ENCODE measurements around the gene ACOT4.

DNA sequence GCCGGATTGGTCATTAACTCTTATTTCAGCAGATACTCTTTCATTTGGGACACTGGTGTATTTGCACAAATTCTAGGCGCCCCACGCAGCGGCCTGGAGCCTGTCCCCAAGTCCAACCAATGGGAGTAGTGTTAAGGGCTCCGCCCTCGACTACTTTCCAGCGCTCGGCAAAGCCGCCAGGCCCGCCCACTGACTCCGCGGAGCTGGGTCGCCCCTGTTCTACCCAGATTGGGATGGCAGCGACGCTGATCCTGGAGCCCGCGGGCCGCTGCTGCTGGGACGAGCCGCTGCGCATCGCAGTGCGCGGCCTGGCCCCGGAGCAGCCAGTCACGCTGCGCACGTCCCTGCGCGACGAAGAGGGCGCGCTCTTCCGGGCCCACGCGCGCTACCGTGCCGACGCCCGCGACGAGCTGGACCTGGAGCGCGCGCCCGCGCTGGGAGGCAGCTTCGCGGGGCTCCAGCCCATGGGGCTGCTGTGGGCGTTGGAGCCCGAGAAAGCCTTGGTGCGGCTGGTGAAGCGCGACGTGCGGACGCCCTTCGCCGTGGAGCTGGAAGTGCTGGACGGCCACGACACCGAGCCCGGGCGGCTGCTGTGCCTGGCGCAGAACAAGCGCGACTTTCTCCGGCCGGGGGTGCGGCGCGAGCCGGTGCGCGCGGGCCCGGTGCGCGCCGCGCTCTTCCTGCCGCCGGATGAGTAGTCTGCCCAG, 20.8 kb downstream of the ACOT4 start, which contains the start of gene ACOT6:
- TF ChIP-seq, protein P1, sequence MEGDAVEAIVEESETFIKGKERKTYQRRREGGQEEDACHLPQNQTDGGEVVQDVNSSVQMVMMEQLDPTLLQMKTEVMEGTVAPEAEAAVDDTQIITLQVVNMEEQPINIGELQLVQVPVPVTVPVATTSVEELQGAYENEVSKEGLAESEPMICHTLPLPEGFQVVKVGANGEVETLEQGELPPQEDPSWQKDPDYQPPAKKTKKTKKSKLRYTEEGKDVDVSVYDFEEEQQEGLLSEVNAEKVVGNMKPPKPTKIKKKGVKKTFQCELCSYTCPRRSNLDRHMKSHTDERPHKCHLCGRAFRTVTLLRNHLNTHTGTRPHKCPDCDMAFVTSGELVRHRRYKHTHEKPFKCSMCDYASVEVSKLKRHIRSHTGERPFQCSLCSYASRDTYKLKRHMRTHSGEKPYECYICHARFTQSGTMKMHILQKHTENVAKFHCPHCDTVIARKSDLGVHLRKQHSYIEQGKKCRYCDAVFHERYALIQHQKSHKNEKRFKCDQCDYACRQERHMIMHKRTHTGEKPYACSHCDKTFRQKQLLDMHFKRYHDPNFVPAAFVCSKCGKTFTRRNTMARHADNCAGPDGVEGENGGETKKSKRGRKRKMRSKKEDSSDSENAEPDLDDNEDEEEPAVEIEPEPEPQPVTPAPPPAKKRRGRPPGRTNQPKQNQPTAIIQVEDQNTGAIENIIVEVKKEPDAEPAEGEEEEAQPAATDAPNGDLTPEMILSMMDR (IDR thresholded peaks at IDR 0.05; ENCODE audit: extremely low read depth in 1 of 2, insufficient read depth in 1 of 2, low read depth in 1 of 2, low read length in 2 of 2) = no peak
- no peak for TF ChIP-seq MYC (IDR thresholded peaks at IDR 0.05; ENCODE audit: low read depth, low read length)
- no peak for TF ChIP-seq EZH2 (IDR thresholded peaks at IDR 0.05; ENCODE audit: borderline replicate concordance, low read depth, low read length, severe bottlenecking)
- no peak for TF ChIP-seq POLR2A (IDR thresholded peaks at IDR 0.05; ENCODE audit: low read depth, low read length)
